HG03135 (cell line): ENCODE results near the gene AGER.
"Not testable (repeated sequence)": the region's sequence is repeated elsewhere in the genome, so short reads cannot be mapped to it uniquely, and the experiment has no call there.

Experiments used
- ATAC-seq: cut with Tn5 transposase; IDR thresholded peaks from one replicate; pipeline ENCODE4 v1.9.1; 2021; ENCODE audit warnings: mild to moderate bottlenecking, moderate library complexity; ENCODE audit not compliant: unreplicated experiment

AGER gene

GRCh38 chr6:32200711-32201475 lies 16.8 kb upstream of the AGER start:
- no peak for ATAC-seq

DNA sequence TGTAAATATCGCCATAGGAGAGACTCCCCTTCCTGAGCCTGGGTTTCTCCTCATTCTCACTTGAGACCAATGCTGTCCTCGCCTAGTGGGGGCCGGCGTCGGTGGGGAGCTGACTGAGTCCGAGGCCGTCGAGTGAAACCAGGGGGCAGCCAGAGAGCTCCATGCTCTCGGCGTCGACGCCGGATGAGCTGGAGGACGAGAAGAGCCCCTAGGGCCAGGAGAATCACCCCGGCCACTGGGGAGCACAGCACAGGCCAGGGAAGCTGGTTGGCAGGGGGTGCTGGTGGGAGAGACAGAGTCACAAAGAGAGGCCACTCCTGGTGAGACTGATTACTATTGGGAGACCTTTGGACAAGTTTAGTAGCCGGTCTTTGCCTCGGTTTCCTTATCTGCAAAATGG lies 14.8 kb upstream of the AGER start:
- no peak for ATAC-seq

DNA sequence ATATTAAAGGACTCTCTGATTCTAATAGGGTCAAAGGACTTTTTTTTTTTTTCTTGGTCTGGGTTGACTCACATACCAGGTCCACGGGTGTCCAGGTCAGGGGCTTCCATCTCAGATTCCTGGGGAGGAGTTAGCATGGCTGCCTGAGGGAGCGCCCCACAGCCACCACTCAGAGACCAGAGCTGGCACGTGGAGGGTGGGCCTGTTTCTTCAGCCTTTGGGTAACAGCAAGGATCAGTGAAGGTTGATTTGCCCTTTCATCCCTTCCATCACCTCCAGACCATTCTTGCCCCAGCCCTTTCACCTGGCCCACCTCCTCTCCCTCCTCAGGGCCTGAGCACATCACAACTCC lies 14.3 kb upstream of the AGER start:
- no peak for ATAC-seq

DNA sequence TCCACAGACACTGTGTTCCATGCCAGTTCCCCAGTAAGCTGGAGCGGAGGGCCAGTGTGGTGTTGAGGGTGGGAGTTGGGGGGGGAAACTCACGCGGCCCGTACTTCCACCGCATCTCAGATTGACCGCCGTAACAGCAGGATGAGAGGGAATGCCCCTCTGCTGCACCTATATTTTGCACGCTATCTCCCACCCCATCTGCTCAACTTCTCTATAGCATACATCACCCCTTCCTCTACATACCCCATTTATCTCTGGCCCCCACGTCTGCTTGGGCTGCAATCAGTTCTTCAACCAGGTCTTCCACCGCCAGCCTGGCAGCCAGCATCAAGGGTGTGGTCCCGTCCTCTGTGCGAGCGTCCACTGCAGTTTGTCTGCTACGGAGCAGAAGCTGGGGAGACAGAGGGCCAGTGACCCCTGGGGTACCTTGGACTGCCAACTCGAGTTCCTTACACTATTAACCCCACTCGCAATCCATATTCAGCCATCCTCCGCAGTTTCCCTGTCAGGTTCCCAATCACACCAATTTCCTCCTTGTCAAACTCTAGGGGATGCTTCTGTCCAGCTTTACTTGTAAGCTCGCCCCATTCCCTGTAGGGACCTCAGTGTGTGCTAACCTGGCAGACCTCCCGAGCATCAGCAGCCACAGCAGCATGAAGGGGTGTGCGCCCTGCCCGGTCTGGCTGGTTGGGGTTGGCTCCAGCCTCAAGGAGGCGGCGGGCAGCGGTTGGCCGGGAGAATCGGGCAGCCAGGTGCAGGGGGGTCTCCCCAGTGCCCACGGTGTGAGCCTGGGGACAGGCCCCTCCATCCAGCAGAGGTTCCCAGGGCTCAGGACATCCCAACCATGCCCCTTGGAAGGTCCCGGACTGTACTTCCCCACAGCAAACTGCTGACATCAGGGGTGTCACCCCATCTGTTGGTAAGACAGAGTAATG lies 12.9 kb upstream of the AGER start:
- ATAC-seq, result no peak

- ATAC-seq, result peak; percentile 75
Observed at GRCh38 chr6:32195902-32196681, 12.0 kb upstream of the AGER start.

DNA sequence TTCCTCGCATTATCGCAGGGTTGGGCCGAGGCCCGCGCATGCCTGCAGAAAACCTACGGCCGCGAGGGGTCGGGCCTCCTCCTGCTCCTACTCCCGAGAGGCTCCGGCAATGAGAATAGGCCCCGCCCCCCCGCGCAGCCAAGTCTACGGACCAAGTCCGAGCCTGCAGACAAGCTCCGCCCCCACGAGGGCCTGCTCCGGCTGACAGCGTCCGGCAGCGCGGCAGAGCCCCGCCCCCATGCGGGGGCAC lies 11.5 kb upstream of the AGER start:
- peak; percentile 72 for ATAC-seq

GRCh38 chr6:32194825-32195651 lies 11.0 kb upstream of the AGER start:
- no peak for ATAC-seq

GRCh38 chr6:32194388-32194787 lies 10.3 kb upstream of the AGER start:
- ATAC-seq, result no peak

DNA sequence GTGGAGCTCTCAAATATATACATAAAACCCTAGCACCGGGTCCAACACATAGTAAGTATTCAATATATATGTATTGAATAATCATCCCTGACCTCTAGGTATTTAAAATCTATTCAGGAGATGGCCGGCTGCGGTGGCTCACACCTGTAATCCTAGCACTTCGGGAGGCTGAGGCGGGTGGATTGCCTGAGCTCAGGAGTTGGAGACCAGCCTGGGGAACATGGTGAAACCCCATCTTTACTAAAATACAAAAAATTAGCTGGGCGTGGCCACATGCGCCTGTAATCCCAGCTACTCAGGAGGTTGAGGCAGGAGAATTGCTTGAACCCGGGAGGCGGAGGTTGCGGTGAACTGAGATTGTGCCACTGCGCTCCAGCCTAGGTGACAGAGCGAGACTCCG lies 9.0 kb upstream of the AGER start:
- not testable (repeated sequence) for ATAC-seq

DNA sequence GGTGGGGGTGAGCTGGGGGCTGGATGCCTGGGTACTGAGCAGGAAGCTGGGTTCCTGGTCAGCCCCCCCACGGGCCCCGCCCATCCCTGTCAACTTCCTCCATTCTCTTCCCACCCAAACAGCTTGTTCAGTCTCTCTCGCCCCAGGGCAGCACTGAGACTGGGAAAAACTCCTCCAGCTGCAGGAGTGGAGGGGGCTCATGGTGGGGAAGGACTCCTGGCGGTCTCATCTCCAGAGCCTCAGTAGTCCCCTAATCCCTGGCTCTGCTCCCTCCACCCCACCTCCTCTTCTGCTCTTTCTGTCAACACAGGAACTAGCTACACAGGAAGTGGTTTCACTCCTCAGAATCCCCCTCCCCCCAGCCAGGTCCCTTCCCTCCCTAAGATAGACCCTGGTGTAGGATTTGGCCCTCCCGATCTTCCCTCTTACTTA lies 8.6 kb upstream of the AGER start, which contains the start of gene GPSM3:
TSS of gene GPSM3 (minus strand) at position 36 of the 432 bp plus-strand sequence. CDS start 130 bp downstream, outside the sequence.
- no peak for ATAC-seq

DNA sequence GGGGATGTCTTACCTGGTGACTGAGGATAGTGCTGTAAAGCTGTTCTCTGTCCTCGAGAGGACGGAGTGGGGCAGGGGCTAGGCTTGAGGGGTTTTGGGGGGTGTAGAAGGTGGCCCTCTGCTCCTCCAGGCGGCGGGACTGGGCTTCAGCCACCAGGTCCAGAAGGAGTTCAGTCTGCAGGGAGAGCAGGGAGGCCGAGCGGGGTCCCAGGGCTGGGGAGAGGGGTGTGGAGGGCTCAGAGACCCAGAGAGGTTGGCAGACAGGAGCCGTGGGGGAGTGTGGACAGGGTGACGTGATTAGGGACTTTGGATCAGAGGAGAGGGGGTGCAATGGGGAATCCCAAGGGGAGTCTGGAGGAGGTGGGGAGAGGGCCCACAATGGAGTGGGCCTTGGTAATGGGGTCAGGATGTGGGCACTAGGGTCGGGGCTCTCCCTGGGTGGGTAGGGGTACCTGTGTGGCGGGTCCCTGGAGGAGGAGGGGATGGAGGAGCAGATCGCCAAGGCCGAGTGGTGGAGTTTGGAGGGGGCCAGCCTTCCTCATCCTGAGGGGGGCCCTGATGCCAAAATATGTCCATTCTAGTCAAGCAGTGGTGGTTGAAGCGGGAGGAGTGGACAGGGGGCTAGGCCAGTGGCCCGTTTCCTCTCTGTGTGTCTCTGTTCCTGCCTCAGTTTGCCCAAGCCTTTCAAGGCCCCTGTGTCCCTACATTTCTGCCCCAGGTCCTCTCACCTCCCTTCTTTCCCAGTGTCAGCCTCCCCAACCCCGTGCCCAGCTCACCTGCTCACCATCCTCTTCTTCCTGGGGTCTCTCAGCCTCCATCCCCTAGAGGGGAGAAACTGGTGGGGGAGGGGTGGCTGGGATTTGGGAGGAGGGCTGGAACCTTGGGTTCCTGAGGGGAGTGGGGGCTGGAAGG lies 7.9 kb upstream of the AGER start:
- ATAC-seq, result no peak

DNA sequence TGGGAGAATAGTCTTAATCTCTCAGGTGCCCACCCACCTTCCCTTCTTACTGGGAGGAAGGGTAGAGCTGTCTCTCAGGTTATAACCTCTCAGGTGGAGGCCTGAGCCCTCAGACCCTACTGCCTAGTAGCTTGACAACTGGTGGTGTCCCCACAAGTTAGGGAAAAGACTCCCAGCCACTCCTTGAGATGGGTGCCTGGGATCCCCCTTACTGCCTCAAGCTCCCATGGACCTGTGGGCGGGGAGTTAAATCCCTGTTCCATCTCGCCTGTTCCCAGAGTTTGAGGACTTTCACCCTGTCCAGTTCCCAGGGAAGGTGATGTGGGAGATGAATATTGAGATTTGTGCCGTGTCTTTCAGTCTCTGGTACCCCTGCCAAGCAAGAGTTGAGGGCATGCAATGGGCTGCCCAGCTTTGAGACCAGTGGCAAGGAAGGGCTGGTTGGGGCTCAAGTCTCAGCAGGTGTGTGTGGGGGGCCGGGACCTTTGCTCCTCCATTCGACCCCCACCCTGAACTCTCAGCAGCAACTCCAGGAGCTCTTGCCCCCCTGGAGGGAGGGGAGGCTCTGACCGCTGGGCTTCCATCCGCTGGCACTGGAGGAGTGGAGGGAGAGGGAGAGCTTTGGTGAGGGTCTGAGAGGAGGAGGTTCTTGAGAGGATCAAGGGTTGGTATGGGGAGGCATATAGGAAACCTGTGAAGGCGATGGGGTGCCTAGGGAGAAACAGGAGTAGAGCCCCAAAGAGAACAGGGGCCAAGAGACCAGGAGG lies 7.0 kb upstream of the AGER start:
- no peak for ATAC-seq

DNA sequence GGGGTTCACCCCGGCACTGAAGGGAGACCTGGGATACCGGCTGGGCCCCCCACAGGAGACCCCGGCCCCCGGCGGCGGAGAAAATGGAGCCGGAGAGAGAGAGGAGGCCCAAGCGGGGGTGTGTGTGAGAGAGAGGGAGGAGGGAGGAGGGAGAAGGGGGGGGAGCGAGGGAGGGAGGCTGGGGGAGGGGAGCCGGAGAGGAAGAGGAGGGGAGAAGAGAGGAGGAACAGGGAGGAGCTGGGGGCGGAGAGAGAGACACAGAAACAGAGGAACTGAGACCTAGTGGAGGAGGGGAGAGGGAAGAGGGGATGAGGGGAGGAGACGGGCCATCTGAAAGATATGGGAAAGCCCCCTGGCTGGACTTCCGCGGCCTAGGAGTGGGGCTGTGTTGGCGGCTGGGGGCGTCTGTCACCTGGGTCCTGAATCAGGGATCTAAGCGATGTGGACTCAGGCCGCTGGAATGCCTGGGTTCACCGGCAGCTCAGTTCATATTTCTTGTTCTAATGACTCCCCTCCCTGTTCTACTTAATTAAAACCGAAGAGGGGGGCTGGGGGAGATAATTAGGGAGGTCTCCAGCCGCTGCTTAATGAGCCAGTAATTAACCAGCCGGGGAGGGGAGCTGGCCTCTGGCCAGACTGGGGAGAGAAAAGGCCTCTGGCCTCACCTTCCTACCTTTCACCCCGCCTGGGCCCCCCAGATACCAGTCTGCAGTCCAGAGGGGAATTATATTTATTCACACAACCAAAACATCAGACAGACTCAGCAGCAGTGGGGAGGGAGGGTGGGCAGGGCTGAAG lies 6.2 kb upstream of the AGER start, which contains the start of gene PBX2:
TSS of gene PBX2 (minus strand) at position 149 of the 798 bp plus-strand sequence. CDS start 287 bp downstream, outside the sequence.
- peak; percentile 51 for ATAC-seq

- no peak for ATAC-seq
Observed at GRCh38 chr6:32189742-32190053, 5.6 kb upstream of the AGER start.

- ATAC-seq, result no peak
Observed at GRCh38 chr6:32189069-32189741, 5.2 kb upstream of the AGER start.

GRCh38 chr6:32188381-32189068 lies 4.5 kb upstream of the AGER start:
- ATAC-seq, result no peak
